ENCODE measurements around the gene BHLHA15.

The BHLHA15 gene

GRCh38 chr7:98225913-98226614 is 14.8 kb downstream of the BHLHA15 start:
- DNase-seq (ENCODE audit: low spot score): no peak

GRCh38 chr7:98227939-98228338 is 16.7 kb downstream of the BHLHA15 start:
- DNase-seq (ENCODE audit: low spot score): no peak

- no peak for DNase-seq (ENCODE audit: low spot score)
These were observed 17.6 kb downstream of the BHLHA15 start for GRCh38 chr7:98228801-98229200.

GRCh38 chr7:98229441-98229840 is 18.2 kb downstream of the BHLHA15 start:
- no peak for DNase-seq (ENCODE audit: low spot score)

GRCh38 chr7:98229991-98230745 is 18.9 kb downstream of the BHLHA15 start:
- no peak for DNase-seq (ENCODE audit: low spot score)

- DNase-seq (ENCODE audit: low spot score): no peak
These were observed 19.7 kb downstream of the BHLHA15 start for GRCh38 chr7:98230746-98231471.

GRCh38 chr7:98231493-98232262 is 20.4 kb downstream of the BHLHA15 start:
- no peak for DNase-seq (ENCODE audit: low spot score)

GRCh38 chr7:98232263-98232585 is 21.0 kb downstream of the BHLHA15 start:
- DNase-seq (ENCODE audit: low spot score): no peak

- DNase-seq (ENCODE audit: low spot score): no peak
These were observed 21.6 kb downstream of the BHLHA15 start for GRCh38 chr7:98232799-98233198.

- DNase-seq (ENCODE audit: low spot score): no peak
These were observed 22.2 kb downstream of the BHLHA15 start for GRCh38 chr7:98233219-98234070.

- no peak for DNase-seq (ENCODE audit: low spot score)
These were observed 23.3 kb downstream of the BHLHA15 start for GRCh38 chr7:98234429-98235147.

GRCh38 chr7:98235901-98236300 is 24.7 kb downstream of the BHLHA15 start:
- DNase-seq (ENCODE audit: low spot score): no peak

- DNase-seq (ENCODE audit: low spot score): no peak
These were observed 25.3 kb downstream of the BHLHA15 start for GRCh38 chr7:98236355-98237185.

- DNase-seq (ENCODE audit: low spot score): no peak
These were observed 26.8 kb downstream of the BHLHA15 start for GRCh38 chr7:98238076-98238475.

GRCh38 chr7:98238976-98239375 is 27.7 kb downstream of the BHLHA15 start:
- DNase-seq (ENCODE audit: low spot score): peak; percentile 50

- DNase-seq (ENCODE audit: low spot score): peak; percentile 83
These were observed 29.9 kb downstream of the BHLHA15 start for GRCh38 chr7:98240961-98241673.

- no peak for DNase-seq (ENCODE audit: low spot score)
These were observed 30.5 kb downstream of the BHLHA15 start for GRCh38 chr7:98241674-98242241.

GRCh38 chr7:98242342-98242741 is 31.1 kb downstream of the BHLHA15 start:
- no peak for DNase-seq (ENCODE audit: low spot score)

GRCh38 chr7:98242934-98243333 is 31.7 kb downstream of the BHLHA15 start:
- no peak for DNase-seq (ENCODE audit: low spot score)
